Upper lobe of left lung (tissue), 6 donors: ENCODE data around the gene MFRP. TPM values are rescaled to one million over a fixed set of nuclear protein-coding genes. Genes with fewer than 3 reads are reported as not detected.

Experiments
- ATAC-seq, 2 donors: fragments of 200-7000 bp; cut with Tn5 transposase; one replicate each; pipeline ENCODE4 v1.9.1; 2022; ENCODE audit warnings: mild to moderate bottlenecking in 2 of 2, moderate library complexity in 2 of 2; ENCODE audit not compliant: low FRiP score in 2 of 2
- DNase-seq, 2 donors: peaks; one replicate each; pipeline ENCODE4 v3.0.0-alpha.2; 2019 to 2020
- H3K27ac ChIP-seq, 4 donors: fragments of 200-600 bp; sonication (generic); one replicate each; pipeline ENCODE4 v1.5.1; 2016 to 2019
- H3K27me3 ChIP-seq, 4 donors: fragments of 200-600 bp; sonication (generic); one replicate each; pipeline ENCODE4 v1.5.1; 2017 to 2019
- H3K36me3 ChIP-seq, 4 donors: fragments of 200-600 bp; sonication (generic); one replicate each; pipeline ENCODE4 v1.5.1; 2016 to 2019
- H3K4me1 ChIP-seq, 4 donors: fragments of 200-600 bp; sonication (generic); one replicate each; pipeline ENCODE4 v1.5.1; 2018 to 2019
- H3K4me3 ChIP-seq, 4 donors: fragments of 200-600 bp; sonication (generic); one replicate each; pipeline ENCODE4 v1.5.1; 2017 to 2019; ENCODE audit warnings: mild to moderate bottlenecking in 2 of 4, moderate library complexity in 1 of 4
- H3K9me3 ChIP-seq, 4 donors: fragments of 200-600 bp; sonication (generic); one replicate each; pipeline ENCODE4 v1.5.1; 2018 to 2019
- EP300 ChIP-seq, 4 donors: sonication (generic); formaldehyde crosslinking; IDR thresholded peaks; one replicate each; pipeline ENCODE4 v1.5.1; 2017; ENCODE audit warnings: antibody characterized with exemption in 4 of 4, control low read depth in 2 of 4
- POLR2A ChIP-seq, 4 donors: fragments of 450-650 bp; IDR thresholded peaks; one replicate each; pipeline ENCODE4 v1.5.1; 2016 to 2017; ENCODE audit warnings: antibody characterized with exemption in 4 of 4, mild to moderate bottlenecking in 2 of 4
- POLR2AphosphoS5 ChIP-seq, 2 donors: sonication (generic); formaldehyde crosslinking; IDR thresholded peaks; one replicate each; pipeline ENCODE4 v1.5.1; 2017; ENCODE audit warnings: antibody characterized with exemption in 2 of 2
- WGBS, 2 donors: methylation state at CpG; one replicate each; pipeline ENCODE4 v1.1.5; 2017 to 2018; 5-methylcytosine and 5-hydroxymethylcytosine counted together
- total RNA-seq, 6 donors: library from RNA; depleted of rRNA in 4 of 6; stranded (reverse); fragments of >200 nt in 4 of 6; gene quantifications; one replicate each; pipeline versions ENCODE4 v1.1.0 to v1.2.1, GENCODE V29; 2016 to 2021
- TF ChIP-seq, protein P1 (sequence below), 6 experiments: fragments of 450-650 bp in 4 of 6; fragments of 200-600 bp in 2 of 6; sonication (generic) in 2 of 6; IDR thresholded peaks; one replicate each; pipeline ENCODE4 v1.5.1; 2016 to 2019; ENCODE audit warnings: antibody characterized with exemption in 6 of 6
- donor health status: DM: no; HTN: no; CAD: no; lungs with moderate emphysema.
- donor health status: DM: no; HTN: yes; CAD: no; lungs with severe emphysema.

MFRP gene
- total RNA-seq, 6 donors from 2014 or later = not detected

GRCh38 chr11:119316016-119316728 lies 30.3 kb downstream of the MFRP start:
- Histone ChIP-seq H3K27me3 (peaks cover 0 to 33% (median 15%) of the 10 kb centered on the region in 4 donors), H3K4me3 (peak overlapping the region; percentile 27 to 63 (median 53)), H3K27ac (peak overlapping the region; percentile 81 to 96 (median 90)), H3K36me3 (peaks cover 0 to 34% (median 0%) of the 10 kb centered on the region in 4 donors), H3K9me3 (no peaks in the 10 kb centered on the region), H3K4me1 (peaks cover 45 to 64% (median 53%) of the 10 kb centered on the region in 4 donors)
- TF ChIP-seq POLR2AphosphoS5 (IDR thresholded peaks at IDR 0.05) (no peak), POLR2A (IDR thresholded peaks at IDR 0.05) (no peak)
- 1% methylated on average over 38 of the region's 46 CpGs; no CpG with 5 or more reads in 1 of the 2 donors for WGBS, 2 donors
- ATAC-seq (no peak), DNase-seq (peak in 1 of 2 donors; percentile 80)

GRCh38 chr11:119315131-119316015 lies 31.1 kb downstream of the MFRP start:
- TF ChIP-seq, protein P1, sequence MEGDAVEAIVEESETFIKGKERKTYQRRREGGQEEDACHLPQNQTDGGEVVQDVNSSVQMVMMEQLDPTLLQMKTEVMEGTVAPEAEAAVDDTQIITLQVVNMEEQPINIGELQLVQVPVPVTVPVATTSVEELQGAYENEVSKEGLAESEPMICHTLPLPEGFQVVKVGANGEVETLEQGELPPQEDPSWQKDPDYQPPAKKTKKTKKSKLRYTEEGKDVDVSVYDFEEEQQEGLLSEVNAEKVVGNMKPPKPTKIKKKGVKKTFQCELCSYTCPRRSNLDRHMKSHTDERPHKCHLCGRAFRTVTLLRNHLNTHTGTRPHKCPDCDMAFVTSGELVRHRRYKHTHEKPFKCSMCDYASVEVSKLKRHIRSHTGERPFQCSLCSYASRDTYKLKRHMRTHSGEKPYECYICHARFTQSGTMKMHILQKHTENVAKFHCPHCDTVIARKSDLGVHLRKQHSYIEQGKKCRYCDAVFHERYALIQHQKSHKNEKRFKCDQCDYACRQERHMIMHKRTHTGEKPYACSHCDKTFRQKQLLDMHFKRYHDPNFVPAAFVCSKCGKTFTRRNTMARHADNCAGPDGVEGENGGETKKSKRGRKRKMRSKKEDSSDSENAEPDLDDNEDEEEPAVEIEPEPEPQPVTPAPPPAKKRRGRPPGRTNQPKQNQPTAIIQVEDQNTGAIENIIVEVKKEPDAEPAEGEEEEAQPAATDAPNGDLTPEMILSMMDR (IDR thresholded peaks at IDR 0.05) = peak in 3 of 6 experiments; percentile 26 to 51 (median 37)
- TF ChIP-seq EP300 (IDR thresholded peaks at IDR 0.05) = no peak
- 0 to 9% methylated on average over 8 to 26 of the region's 29 CpGs for WGBS, 2 donors
- H3K36me3 ChIP-seq = peaks cover 0 to 42% (median 0%) of the 10 kb centered on the region in 4 donors
- peak overlapping the region; percentile 81 to 96 (median 90) for H3K27ac ChIP-seq
- peak overlapping the region; percentile 27 to 63 (median 53) for H3K4me3 ChIP-seq
- peaks cover 38 to 56% (median 46%) of the 10 kb centered on the region in 4 donors for H3K4me1 ChIP-seq
- H3K9me3 ChIP-seq = no peaks in the 10 kb centered on the region
- ATAC-seq (peak; percentile 0 to 15), DNase-seq (peak in 1 of 2 donors; percentile 85)
- peaks cover 0 to 25% (median 12%) of the 10 kb centered on the region in 4 donors for H3K27me3 ChIP-seq

DNA sequence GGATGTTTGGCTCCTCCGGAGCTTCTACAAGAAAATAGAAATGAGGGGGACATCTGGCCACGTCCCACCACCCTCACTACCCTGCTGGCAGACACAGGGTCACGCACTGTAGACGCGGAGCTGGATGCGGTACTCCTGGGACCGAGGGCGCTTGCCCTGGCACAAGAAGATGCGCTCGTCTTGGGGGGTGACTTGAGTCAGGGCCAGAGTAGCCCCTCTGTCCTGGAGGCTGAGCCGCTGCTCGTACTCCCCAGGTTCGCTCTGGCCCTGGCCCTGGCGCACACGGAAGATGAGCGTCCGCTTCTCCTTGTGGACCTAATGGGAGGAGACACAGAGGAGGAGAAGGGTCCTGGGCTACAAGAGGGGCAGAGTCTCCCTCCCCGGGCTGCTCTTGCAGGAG lies 31.8 kb downstream of the MFRP start:
- Histone ChIP-seq H3K27me3 (peaks cover 0 to 25% (median 12%) of the 10 kb centered on the region in 4 donors), H3K9me3 (no peaks in the 10 kb centered on the region), H3K36me3 (peaks cover 0 to 49% (median 0%) of the 10 kb centered on the region in 4 donors), H3K4me3 (peak overlapping the region in 3 of 4 donors; percentile 50 to 63 (median 56)), H3K27ac (peak overlapping the region in 3 of 4 donors; percentile 81 to 96 (median 91)), H3K4me1 (peaks cover 35 to 50% (median 41%) of the 10 kb centered on the region in 4 donors)
- WGBS, 2 donors = 73% methylated on average over 16 of the region's 18 CpGs; no CpG with 5 or more reads in 1 of the 2 donors
- TF ChIP-seq, protein P1 (IDR thresholded peaks at IDR 0.05) = no peak
- TF ChIP-seq POLR2AphosphoS5 (IDR thresholded peaks at IDR 0.05) = no peak
- TF ChIP-seq EP300 (IDR thresholded peaks at IDR 0.05) = no peak
- no peak for TF ChIP-seq POLR2A (IDR thresholded peaks at IDR 0.05)
- DNase-seq (peak in 1 of 2 donors; percentile 42), ATAC-seq (no peak)

GRCh38 chr11:119310682-119311052 lies 35.8 kb downstream of the MFRP start:
- Histone ChIP-seq H3K4me3 (no peak overlapping the region), H3K4me1 (peaks cover 6 to 16% (median 9%) of the 10 kb centered on the region in 4 donors), H3K9me3 (no peaks in the 10 kb centered on the region), H3K27me3 (peaks cover 0 to 8% (median 3%) of the 10 kb centered on the region in 4 donors), H3K36me3 (peaks cover 0 to 76% (median 9%) of the 10 kb centered on the region in 4 donors), H3K27ac (peak overlapping the region in 2 of 4 donors; percentile 21 to 38)
- no peak for TF ChIP-seq POLR2AphosphoS5 (IDR thresholded peaks at IDR 0.05)
- no peak for TF ChIP-seq EP300 (IDR thresholded peaks at IDR 0.05)
- TF ChIP-seq POLR2A (IDR thresholded peaks at IDR 0.05) = no peak
- TF ChIP-seq, protein P1 (IDR thresholded peaks at IDR 0.05) = no peak
- ATAC-seq (no peak), DNase-seq (peak in 1 of 2 donors; percentile 81)
- 72 to 73% methylated on average over 20 of the region's 20 CpGs for WGBS, 2 donors
